Activated T-cell treated with anti-CD3 and anti-CD28 coated beads, Interleukin-2, amount 50 U/mL, for 1 hour (primary cell): ENCODE measurements around the gene CROCC.
"Not testable (repeated sequence)": the region's sequence is repeated elsewhere in the genome, so short reads cannot be mapped to it uniquely, and the experiment has no call there.

ENCODE experiments used
- DNase-seq: peaks from one replicate; pipeline ENCODE4 v3.0.0-alpha.2; 2020

The CROCC gene

DNA sequence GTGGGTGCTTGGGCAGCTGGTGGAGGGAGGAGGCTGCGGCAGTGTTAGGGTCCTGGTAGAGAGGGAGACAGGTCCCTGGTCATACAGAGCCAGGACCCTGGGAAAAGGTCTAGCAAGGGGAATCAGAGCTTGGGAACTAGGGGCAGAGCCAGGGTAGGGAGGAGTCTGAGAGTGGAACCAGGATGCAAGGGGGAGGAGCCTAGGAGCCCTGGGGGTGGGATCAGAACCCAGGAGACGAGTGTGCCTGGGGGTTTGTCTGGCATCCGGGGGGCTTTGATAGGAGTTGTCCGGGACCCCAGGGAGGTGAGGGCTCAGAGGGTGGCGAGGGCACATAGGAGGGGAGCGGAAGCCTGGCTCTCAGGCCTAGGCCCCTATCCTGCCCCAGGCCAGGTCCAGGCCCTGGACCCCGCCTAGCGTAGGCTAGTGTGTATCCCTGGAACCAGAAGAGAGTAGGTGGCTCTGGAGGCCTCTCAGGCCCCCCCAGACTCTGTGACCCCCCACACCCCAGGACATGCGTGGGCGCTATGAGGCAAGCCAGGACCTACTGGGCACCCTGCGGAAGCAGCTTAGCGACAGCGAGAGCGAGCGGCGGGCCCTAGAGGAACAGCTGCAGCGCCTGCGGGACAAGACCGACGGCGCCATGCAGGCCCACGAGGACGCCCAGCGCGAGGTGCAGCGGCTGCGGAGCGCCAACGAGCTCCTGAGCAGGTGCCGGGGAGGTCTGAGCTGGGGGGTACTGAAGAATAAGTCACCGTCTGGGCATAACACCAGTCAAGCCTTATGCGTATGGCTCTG is 17.9 kb downstream of the CROCC start:
- DNase-seq, result not testable (repeated sequence)

DNA sequence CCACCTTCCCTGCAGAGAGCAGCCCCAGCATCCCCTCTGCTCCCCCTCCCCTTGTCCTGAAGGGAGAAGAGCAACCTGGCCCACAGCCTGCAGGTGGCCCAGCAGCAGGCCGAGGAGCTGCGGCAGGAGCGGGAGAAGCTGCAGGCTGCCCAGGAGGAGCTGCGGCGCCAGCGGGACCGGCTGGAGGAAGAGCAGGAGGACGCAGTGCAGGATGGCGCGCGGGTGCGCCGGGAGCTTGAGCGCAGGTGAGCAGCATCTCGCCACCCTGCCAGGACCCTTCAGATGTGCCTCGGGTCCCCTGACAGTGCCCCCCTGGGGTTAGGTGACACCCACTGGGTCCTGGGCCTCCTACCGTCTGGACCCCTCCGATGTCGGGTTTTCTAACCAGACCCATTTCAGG is 22.3 kb downstream of the CROCC start:
- DNase-seq, result no peak

DNA sequence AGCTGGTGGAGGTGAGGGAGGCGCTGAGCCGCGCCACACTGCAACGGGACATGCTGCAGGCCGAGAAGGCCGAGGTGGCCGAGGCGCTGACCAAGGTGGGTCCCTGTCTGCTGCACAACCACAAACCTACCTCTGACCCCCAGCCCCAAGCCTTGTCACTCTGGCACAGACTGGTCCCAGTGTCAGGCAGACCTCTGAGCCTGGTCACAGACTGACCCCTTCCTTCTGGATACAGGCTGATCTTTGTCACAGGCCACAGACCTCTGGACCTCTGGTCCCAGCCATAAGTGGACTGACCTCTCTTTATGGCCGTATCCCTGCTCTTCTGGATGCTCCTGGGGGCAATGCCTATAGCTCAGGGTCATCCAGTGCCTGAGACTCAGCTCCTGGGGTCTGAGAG is 23.8 kb downstream of the CROCC start:
- DNase-seq, result not testable (repeated sequence)

DNA sequence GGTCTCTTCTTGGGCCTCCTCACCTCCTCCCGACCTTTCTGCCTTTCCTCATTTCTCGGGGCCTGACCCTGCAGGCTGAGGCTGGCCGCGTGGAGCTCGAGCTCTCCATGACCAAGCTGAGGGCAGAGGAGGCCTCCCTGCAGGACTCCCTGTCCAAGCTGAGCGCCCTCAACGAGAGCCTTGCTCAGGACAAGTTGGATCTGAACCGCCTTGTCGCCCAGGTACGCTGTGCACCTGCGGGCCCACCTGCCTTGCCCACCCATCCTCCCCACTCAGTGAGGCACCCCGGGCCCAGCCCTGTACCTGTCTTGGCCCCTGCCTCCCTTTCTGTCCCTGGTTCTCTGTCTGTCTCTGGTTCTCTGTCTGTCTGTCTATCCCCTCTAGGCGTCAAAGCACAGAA is 24.5 kb downstream of the CROCC start:
- DNase-seq, result not testable (repeated sequence)

- DNase-seq, result no peak
These were observed 24.9 kb downstream of the CROCC start for GRCh38 chr1:16946646-16947045.

GRCh38 chr1:16948282-16948891 is 26.7 kb downstream of the CROCC start:
- DNase-seq, result not testable (repeated sequence)

- not testable (repeated sequence) for DNase-seq
These were observed 27.3 kb downstream of the CROCC start for GRCh38 chr1:16949026-16949425.

DNA sequence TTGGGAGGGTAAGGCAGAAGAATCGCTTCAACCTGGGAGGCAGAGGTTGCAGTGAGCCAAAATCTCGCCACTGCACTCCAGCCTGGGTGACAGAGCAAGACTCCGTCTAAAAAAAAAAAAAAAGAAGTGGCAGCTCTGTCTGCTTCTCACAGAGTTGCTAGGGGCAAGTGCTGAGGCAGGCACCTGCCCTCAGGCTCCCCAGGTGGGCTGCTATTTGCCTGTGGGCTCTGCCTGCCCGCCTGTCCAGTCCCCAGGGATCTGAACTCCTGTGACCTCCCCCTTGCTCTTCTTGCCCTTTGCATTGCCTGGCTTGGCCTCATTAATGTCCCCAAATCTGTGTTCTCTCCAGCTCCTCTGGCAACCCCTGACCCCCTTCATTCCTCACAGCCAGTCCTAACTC is 30.6 kb downstream of the CROCC start:
- DNase-seq, result not testable (repeated sequence)

DNA sequence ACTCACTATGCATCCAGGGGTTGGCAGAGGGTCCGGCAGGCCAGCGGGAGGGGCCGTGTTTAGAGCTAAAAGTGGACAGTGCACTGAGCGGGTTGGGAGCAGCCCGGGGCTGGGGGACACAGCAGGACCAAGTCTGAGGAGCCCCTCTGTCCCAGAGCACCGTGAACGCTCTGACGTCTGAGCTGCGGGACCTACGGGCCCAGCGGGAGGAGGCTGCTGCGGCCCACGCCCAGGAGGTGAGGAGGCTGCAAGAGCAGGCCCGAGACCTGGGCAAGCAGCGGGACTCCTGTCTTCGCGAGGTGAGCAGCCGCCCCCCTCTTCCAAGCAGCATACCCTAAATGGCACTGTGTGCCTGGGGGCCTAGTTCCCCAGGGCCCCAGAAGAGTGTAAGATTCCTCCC is 32.8 kb downstream of the CROCC start:
- DNase-seq, result no peak

DNA sequence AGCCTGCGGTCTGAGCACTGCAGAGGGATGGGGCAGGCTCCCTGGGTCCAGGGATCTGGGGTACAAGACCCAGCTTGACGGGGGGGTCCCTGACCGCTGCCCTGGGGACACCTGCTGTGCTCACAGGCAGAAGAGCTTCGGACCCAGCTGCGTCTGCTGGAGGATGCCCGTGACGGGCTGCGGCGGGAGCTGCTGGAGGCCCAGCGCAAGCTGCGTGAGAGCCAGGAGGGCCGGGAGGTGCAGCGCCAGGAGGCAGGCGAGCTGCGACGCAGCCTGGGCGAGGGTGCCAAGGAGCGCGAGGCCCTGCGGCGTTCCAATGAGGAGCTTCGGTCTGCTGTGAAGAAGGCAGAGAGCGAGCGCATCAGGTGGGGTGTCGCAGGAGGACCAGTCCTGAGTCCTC is 33.5 kb downstream of the CROCC start:
- DNase-seq, result no peak

DNA sequence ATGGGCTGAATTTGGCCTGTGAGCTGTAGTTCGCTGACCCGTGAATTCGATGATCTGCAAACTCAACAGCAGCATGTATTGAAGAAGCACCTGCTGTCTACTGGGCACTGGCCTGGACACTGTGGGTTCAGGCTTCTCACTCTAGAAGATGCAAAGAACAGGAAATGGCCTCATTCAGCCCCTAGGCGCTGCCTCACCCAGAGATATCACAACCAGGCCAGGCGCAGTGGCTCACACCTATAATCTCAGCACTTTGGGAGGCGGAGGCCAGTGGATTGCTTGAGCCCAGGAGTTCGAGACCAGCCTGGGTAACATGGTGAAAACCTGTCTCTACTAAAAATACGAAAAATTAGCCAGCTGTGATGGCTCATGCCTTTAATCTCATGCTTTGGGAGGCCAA is 35.0 kb downstream of the CROCC start:
- DNase-seq, result no peak

DNA sequence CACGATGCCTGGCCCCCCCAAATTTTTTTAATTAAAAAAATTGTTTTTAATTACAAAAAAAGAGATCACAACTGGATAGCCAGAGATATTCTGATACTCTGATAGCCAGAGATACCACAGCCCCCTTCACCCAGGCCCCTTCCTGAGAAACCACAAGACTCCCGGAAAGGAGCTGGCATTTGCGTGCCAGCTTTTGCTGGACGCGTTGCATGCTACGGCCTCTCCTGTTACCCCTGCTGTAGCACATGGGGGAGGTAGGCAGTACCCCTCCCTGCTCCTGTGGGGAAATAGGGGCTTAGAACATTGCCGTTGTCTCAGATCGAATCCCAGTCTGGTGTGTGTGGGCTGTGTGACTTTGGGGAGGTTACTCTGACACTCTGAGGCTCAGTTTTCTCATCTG is 36.0 kb downstream of the CROCC start:
- no peak for DNase-seq

- DNase-seq, result no peak
These were observed 36.7 kb downstream of the CROCC start for GRCh38 chr1:16958475-16958874.

DNA sequence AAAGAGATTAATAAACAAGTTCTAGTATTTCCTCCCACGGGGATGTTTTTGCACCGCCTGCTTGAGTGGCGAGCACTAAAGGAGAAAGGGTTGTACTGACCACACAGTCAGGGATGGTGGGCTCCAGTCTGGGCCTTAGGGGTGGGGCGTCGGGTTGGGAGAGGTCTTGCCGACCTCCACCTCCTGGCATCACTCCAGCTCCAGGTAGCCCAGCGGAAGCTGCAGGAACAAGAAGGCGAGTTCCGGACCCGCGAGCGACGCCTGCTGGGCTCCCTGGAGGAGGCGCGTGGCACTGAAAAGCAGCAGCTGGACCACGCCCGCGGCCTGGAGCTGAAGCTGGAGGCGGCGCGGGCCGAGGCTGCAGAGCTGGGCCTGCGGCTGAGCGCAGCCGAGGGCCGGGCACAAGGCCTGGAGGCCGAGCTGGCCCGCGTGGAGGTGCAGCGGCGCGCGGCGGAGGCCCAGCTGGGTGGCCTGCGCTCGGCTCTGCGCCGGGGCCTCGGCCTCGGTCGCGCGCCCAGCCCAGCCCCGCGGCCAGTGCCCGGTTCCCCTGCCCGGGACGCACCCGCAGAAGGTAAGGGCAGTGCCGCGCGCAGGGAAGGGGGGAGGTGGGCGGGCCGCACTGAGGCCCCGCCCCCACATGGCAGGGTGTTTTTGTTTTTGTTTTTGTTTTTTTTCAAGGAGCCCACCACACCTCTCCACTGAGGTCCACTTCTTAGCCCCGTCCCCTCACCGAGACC is 39.0 kb downstream of the CROCC start:
- peak; percentile 78 for DNase-seq

GRCh38 chr1:16961297-16962133 is 39.8 kb downstream of the CROCC start:
- no peak for DNase-seq

- DNase-seq, result not testable (repeated sequence)
These were observed 42.4 kb downstream of the CROCC start for GRCh38 chr1:16964169-16964568.

GRCh38 chr1:16965486-16966067 is 43.8 kb downstream of the CROCC start:
- no peak for DNase-seq

GRCh38 chr1:16966282-16966681 is 44.6 kb downstream of the CROCC start:
- DNase-seq, result no peak

- DNase-seq, result no peak
These were observed 45.4 kb downstream of the CROCC start for GRCh38 chr1:16967095-16967575.

DNA sequence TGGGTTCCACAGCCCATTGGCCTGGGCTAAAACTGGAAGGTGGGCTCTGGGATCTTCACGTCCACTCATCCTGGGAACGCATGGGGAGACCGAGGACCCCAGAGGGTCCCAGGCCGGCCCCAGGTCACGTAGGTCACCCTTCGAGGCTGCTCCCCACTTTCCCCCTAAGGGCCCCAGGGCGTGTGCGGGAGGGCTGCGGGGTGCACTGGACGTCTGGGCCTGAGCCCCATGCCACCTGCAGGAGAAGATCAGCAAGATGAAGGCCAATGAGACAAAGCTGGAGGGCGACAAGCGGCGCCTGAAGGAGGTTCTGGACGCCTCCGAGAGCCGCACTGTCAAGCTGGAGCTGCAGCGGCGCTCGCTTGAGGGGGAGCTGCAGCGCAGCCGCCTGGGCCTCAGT is 46.2 kb downstream of the CROCC start:
- DNase-seq, result no peak

GRCh38 chr1:16968372-16968771 is 46.6 kb downstream of the CROCC start:
- no peak for DNase-seq

DNA sequence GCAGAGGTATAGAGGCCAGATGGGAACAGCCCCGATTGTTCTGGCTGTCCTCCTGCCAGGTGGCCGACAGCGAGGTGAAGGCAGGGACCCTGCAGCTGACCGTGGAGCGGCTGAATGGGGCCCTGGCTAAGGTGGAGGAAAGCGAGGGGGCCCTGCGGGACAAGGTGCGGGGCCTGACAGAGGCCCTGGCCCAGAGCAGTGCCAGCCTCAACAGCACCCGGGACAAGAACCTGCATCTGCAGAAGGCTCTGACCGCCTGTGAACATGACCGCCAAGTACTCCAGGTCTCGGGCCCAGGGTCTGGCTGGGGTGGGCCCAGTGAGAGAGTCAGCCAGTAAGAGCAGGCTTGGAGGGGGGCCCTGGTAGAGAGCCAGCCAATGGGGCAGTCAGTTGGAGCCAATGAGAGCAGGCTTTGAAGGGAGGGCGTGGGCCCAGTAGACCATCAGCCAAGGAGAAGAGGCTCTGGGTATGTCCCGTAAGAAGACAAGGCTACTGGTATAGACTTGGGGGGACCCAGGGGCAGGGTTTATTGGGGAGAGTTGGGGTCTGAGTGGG is 47.4 kb downstream of the CROCC start:
- DNase-seq, result no peak
